ENCODE data around the gene BEST3.

The BEST3 gene

GRCh38 chr12:69621551-69621950 is 77.6 kb downstream of the BEST3 start:
- Histone ChIP-seq H3F3A (ENCODE audit: insufficient read depth, low read length) (no peaks in the 10 kb centered on the region), H3K9me2 (replicated peaks; ENCODE audit: insufficient read depth, low read length) (no peaks in the 10 kb centered on the region), H3K27me3 (replicated peaks; ENCODE audit: insufficient read depth, low read length) (no peaks in the 10 kb centered on the region), H3K36me3 (replicated peaks; ENCODE audit: insufficient read depth, low read length) (no peaks in the 10 kb centered on the region), H3K27ac (ENCODE audit: low read length) (no peak overlapping the region), H3K4me1 (ENCODE audit: low read length) (no peaks in the 10 kb centered on the region), H3K4me3 (ENCODE audit: low read length) (no peak overlapping the region), H3K9ac (ENCODE audit: low read length) (no peak overlapping the region), H3K4me2 (ENCODE audit: low read depth, low read length) (no peak overlapping the region), H3K79me2 (ENCODE audit: low read length) (no peaks in the 10 kb centered on the region), H2AFZ (ENCODE audit: low read length) (no peak overlapping the region), H3K9me3 (replicated peaks; ENCODE audit: insufficient read depth, low read length) (no peaks in the 10 kb centered on the region), H4K20me1 (ENCODE audit: insufficient read depth, low read length) (no peaks in the 10 kb centered on the region)
- DNase-seq: no peak
- no peak for TF ChIP-seq CTCF (IDR thresholded peaks at IDR 0.05; ENCODE audit: low read length)
- no peak for TF ChIP-seq EZH2phosphoT487 (IDR thresholded peaks at IDR 0.05; ENCODE audit: low read length)
- no peak for TF ChIP-seq EZH2 (optimal IDR thresholded peaks at IDR 0.05; ENCODE audit: low read depth, low read length)

- Histone ChIP-seq H3F3A (ENCODE audit: insufficient read depth, low read length) (no peaks in the 10 kb centered on the region), H3K9ac (ENCODE audit: low read length) (no peak overlapping the region), H3K4me1 (ENCODE audit: low read length) (no peaks in the 10 kb centered on the region), H3K9me3 (replicated peaks; ENCODE audit: insufficient read depth, low read length) (no peaks in the 10 kb centered on the region), H3K4me3 (ENCODE audit: low read length) (no peak overlapping the region), H3K27ac (ENCODE audit: low read length) (no peak overlapping the region), H3K9me2 (replicated peaks; ENCODE audit: insufficient read depth, low read length) (no peaks in the 10 kb centered on the region), H2AFZ (ENCODE audit: low read length) (no peak overlapping the region), H4K20me1 (ENCODE audit: insufficient read depth, low read length) (no peaks in the 10 kb centered on the region), H3K27me3 (replicated peaks; ENCODE audit: insufficient read depth, low read length) (no peaks in the 10 kb centered on the region), H3K79me2 (ENCODE audit: low read length) (no peaks in the 10 kb centered on the region), H3K4me2 (ENCODE audit: low read depth, low read length) (no peak overlapping the region), H3K36me3 (replicated peaks; ENCODE audit: insufficient read depth, low read length) (no peaks in the 10 kb centered on the region)
- TF ChIP-seq EZH2 (optimal IDR thresholded peaks at IDR 0.05; ENCODE audit: low read depth, low read length) (no peak), CTCF (IDR thresholded peaks at IDR 0.05; ENCODE audit: low read length) (no peak), EZH2phosphoT487 (IDR thresholded peaks at IDR 0.05; ENCODE audit: low read length) (no peak)
- no peak for DNase-seq
These were observed 78.2 kb downstream of the BEST3 start for GRCh38 chr12:69620921-69621320.

- Histone ChIP-seq H3K27ac (ENCODE audit: low read length) (no peak overlapping the region), H3F3A (ENCODE audit: insufficient read depth, low read length) (no peaks in the 10 kb centered on the region), H4K20me1 (ENCODE audit: insufficient read depth, low read length) (no peaks in the 10 kb centered on the region), H3K27me3 (replicated peaks; ENCODE audit: insufficient read depth, low read length) (no peaks in the 10 kb centered on the region), H3K4me1 (ENCODE audit: low read length) (no peaks in the 10 kb centered on the region), H3K9me3 (replicated peaks; ENCODE audit: insufficient read depth, low read length) (no peaks in the 10 kb centered on the region), H3K4me2 (ENCODE audit: low read depth, low read length) (no peak overlapping the region), H2AFZ (ENCODE audit: low read length) (no peak overlapping the region), H3K9ac (ENCODE audit: low read length) (no peak overlapping the region), H3K9me2 (replicated peaks; ENCODE audit: insufficient read depth, low read length) (no peaks in the 10 kb centered on the region), H3K36me3 (replicated peaks; ENCODE audit: insufficient read depth, low read length) (no peaks in the 10 kb centered on the region), H3K4me3 (ENCODE audit: low read length) (no peak overlapping the region), H3K79me2 (ENCODE audit: low read length) (no peaks in the 10 kb centered on the region)
- DNase-seq: no peak
- no peak for TF ChIP-seq EZH2 (optimal IDR thresholded peaks at IDR 0.05; ENCODE audit: low read depth, low read length)
These were observed 79.0 kb downstream of the BEST3 start for GRCh38 chr12:69620077-69620476.

- Histone ChIP-seq H2AFZ (ENCODE audit: low read length) (no peak overlapping the region), H3K27me3 (replicated peaks; ENCODE audit: insufficient read depth, low read length) (no peaks in the 10 kb centered on the region), H3K9me2 (replicated peaks; ENCODE audit: insufficient read depth, low read length) (no peaks in the 10 kb centered on the region), H3K4me3 (ENCODE audit: low read length) (no peak overlapping the region), H3K4me1 (ENCODE audit: low read length) (no peaks in the 10 kb centered on the region), H3F3A (ENCODE audit: insufficient read depth, low read length) (no peaks in the 10 kb centered on the region), H3K27ac (ENCODE audit: low read length) (no peak overlapping the region), H3K36me3 (replicated peaks; ENCODE audit: insufficient read depth, low read length) (no peaks in the 10 kb centered on the region), H3K9me3 (replicated peaks; ENCODE audit: insufficient read depth, low read length) (no peaks in the 10 kb centered on the region), H4K20me1 (ENCODE audit: insufficient read depth, low read length) (no peaks in the 10 kb centered on the region), H3K79me2 (ENCODE audit: low read length) (no peaks in the 10 kb centered on the region), H3K4me2 (ENCODE audit: low read depth, low read length) (no peak overlapping the region), H3K9ac (ENCODE audit: low read length) (no peak overlapping the region)
- TF ChIP-seq EZH2phosphoT487 (IDR thresholded peaks at IDR 0.05; ENCODE audit: low read length) (no peak), CTCF (IDR thresholded peaks at IDR 0.05; ENCODE audit: low read length) (no peak), EZH2 (optimal IDR thresholded peaks at IDR 0.05; ENCODE audit: low read depth, low read length) (no peak)
- DNase-seq: no peak
These were observed 80.1 kb downstream of the BEST3 start for GRCh38 chr12:69619050-69619449.

Measured in MM.1S (cell line).